Keratinocyte (primary cell): ENCODE results near the gene PXN. TPM values are rescaled to one million over a fixed set of nuclear protein-coding genes. Genes with fewer than 3 reads are reported as not detected.
"Not testable (repeated sequence)": the region's sequence is repeated elsewhere in the genome, so short reads cannot be mapped to it uniquely, and the experiment has no call there.

ENCODE experiments used
- DNase-seq: peaks from one replicate; pipeline ENCODE4 v3.0.0-alpha.2; 2011; ENCODE audit warnings: low read depth, missing footprints, low spot score
- FAIRE-seq: peaks from 2 replicates; lab custom pipeline; 2011; peaks lifted over from hg19 to GRCh38; lab: Jason Lieb, UNC
- H2AFZ ChIP-seq: 2 replicates; pipeline ENCODE4 v1.6.0; 2012; ENCODE audit warnings: low read length, control low read depth, inconsistent platforms; ENCODE audit not compliant: control insufficient read depth
- H3K27ac ChIP-seq: 2 replicates; pipeline ENCODE4 v1.5.1; 2011; ENCODE audit warnings: low read length; ENCODE audit not compliant: control insufficient read depth, insufficient read depth
- H3K27me3 ChIP-seq: 3 replicates; pipeline ENCODE4 v1.6.0; 2011; ENCODE audit warnings: low read length; ENCODE audit not compliant: control insufficient read depth, insufficient read depth; ENCODE audit errors: extremely low read depth
- H3K36me3 ChIP-seq, 2 experiments: 2 replicates in 1 of 2; 3 replicates in 1 of 2; pipeline ENCODE4 v1.5.1; 2011; ENCODE audit warnings: low read length in 2 of 2, mild to moderate bottlenecking in 1 of 2; ENCODE audit not compliant: control insufficient read depth in 2 of 2, insufficient read depth in 2 of 2; ENCODE audit errors: extremely low read depth in 1 of 2
- H3K4me1 ChIP-seq: 3 replicates; pipeline ENCODE4 v1.5.1; 2011; ENCODE audit warnings: low read length; ENCODE audit not compliant: control insufficient read depth, insufficient read depth; ENCODE audit errors: extremely low read depth
- H3K4me2 ChIP-seq: 3 replicates; pipeline ENCODE4 v1.6.0; 2011; ENCODE audit warnings: low read depth, low read length; ENCODE audit not compliant: control insufficient read depth, insufficient read depth; ENCODE audit errors: extremely low read depth
- H3K4me3 ChIP-seq, 3 experiments: fragments of 200-600 bp in 1 of 3; sonication (generic) in 1 of 3; 2 replicates in 2 of 3; 3 replicates in 1 of 3; pipeline ENCODE4 v1.5.1; 2011 to 2016; ENCODE audit warnings: low read length in 3 of 3, mild to moderate bottlenecking in 3 of 3, control low read depth in 2 of 3, inconsistent platforms in 1 of 3, low read depth in 1 of 3, mixed read lengths in 1 of 3, mixed run types in 1 of 3, moderate library complexity in 1 of 3; ENCODE audit not compliant: control insufficient read depth in 2 of 3, insufficient read depth in 2 of 3; ENCODE audit errors: extremely low read depth in 1 of 3
- H3K79me2 ChIP-seq: 2 replicates; pipeline ENCODE4 v1.6.0; 2012; ENCODE audit warnings: low read length; ENCODE audit not compliant: control insufficient read depth, insufficient read depth
- H3K9ac ChIP-seq: 3 replicates; pipeline ENCODE4 v1.6.0; 2011; ENCODE audit warnings: low read length; ENCODE audit not compliant: control insufficient read depth, insufficient read depth; ENCODE audit errors: extremely low read depth
- H3K9me1 ChIP-seq: 3 replicates; pipeline ENCODE4 v1.6.0; 2011; ENCODE audit warnings: low read length; ENCODE audit not compliant: control insufficient read depth, insufficient read depth; ENCODE audit errors: extremely low read depth
- H3K9me3 ChIP-seq: 2 replicates; pipeline ENCODE4 v1.5.1; 2012; ENCODE audit warnings: low read depth, low read length; ENCODE audit not compliant: control insufficient read depth
- H4K20me1 ChIP-seq: 3 replicates; pipeline ENCODE4 v1.6.0; 2011; ENCODE audit warnings: low read length; ENCODE audit not compliant: control insufficient read depth, insufficient read depth; ENCODE audit errors: extremely low read depth
- CTCF ChIP-seq, 3 experiments: IDR thresholded peaks in 1 of 3; conservative IDR thresholded peaks in 1 of 3; optimal IDR thresholded peaks in 1 of 3; 2 replicates in 2 of 3; 3 replicates in 1 of 3; pipeline versions ENCODE3 to v1.5.1; 2011; ENCODE audit warnings: low read length in 3 of 3, mild to moderate bottlenecking in 3 of 3, moderate library complexity in 2 of 3, control low read depth in 1 of 3, inconsistent platforms in 1 of 3; ENCODE audit not compliant: insufficient read depth in 2 of 3; ENCODE audit errors: extremely low read depth in 1 of 3
- EZH2 ChIP-seq: IDR thresholded peaks from one replicate; pipeline ENCODE4 v1.6.1; 2012; ENCODE audit warnings: inconsistent platforms, mild to moderate bottlenecking, low read length, moderate library complexity
- dilution Hi-C: fragments of 300-500 bp; cut with MboI; formaldehyde crosslinking; loops from one replicate; pipeline ENCODE4 v1.7.0; 2020; ENCODE audit warnings: low sequenced_read_pairs; ENCODE audit not compliant: extremely low pct_ligation_motif_present
- polyA plus RNA-seq, 5 experiments: library from polyadenylated mRNA; depleted of rRNA in 3 of 5; stranded (reverse) in 3 of 5; stranded (forward) in 1 of 5; unstranded in 1 of 5; fragments of >200 nt; gene quantifications; 1 replicate in 1 of 5; 2 replicates in 3 of 5; 3 replicates in 1 of 5; pipeline versions ENCODE4 v1.2.1 to v1.2.3, GENCODE V29; 2011 to 2012; ENCODE audit warnings: missing spikeins in 2 of 5, low read depth in 1 of 5, low replicate concordance in 1 of 5

The PXN gene
- polyA plus RNA-seq, 1 donor (not counting 4 experiments of a cell fraction or from before 2014, with no cell fraction given), result 114 TPM

- no peak overlapping the region for H3K27ac ChIP-seq
- TF ChIP-seq EZH2, result no peak
- TF ChIP-seq CTCF (optimal IDR thresholded peaks at IDR 0.05 in 1 of 3, IDR thresholded peaks at IDR 0.05 in 1 of 3, conservative IDR thresholded peaks at IDR 0.05 in 1 of 3; ENCODE audit: extremely low read depth in 1 of 3, insufficient read depth in 2 of 3, low read length in 3 of 3), result no peak
- dilution Hi-C loops, result no loop called here
- H2AFZ ChIP-seq, result no peak overlapping the region
- H3K4me1 ChIP-seq, result peaks cover 21% of the 10 kb centered on the region
- H3K9me3 ChIP-seq, result no peaks in the 10 kb centered on the region
- no peak overlapping the region for H3K9ac ChIP-seq
- H3K4me2 ChIP-seq, result no peak overlapping the region
- peaks cover 49 to 53% of the 10 kb centered on the region in 2 experiments for H3K36me3 ChIP-seq
- no peaks in the 10 kb centered on the region for H3K27me3 ChIP-seq
- no peak for DNase-seq
- no peak overlapping the region for H3K4me3 ChIP-seq
- FAIRE-seq, result no peak
- H3K9me1 ChIP-seq, result no peaks in the 10 kb centered on the region
- peaks cover 24% of the 10 kb centered on the region for H3K79me2 ChIP-seq
- no peaks in the 10 kb centered on the region for H4K20me1 ChIP-seq
Observed at GRCh38 chr12:120213758-120214157, 51.8 kb downstream of the PXN start.

- H3K9me1 ChIP-seq, H3K4me2 ChIP-seq, H2AFZ ChIP-seq, H3K4me3 ChIP-seq, H3K27me3 ChIP-seq, FAIRE-seq, H3K9me3 ChIP-seq, H3K27ac ChIP-seq, dilution Hi-C loops, DNase-seq, H4K20me1 ChIP-seq, H3K9ac ChIP-seq: not testable (repeated sequence)
- peaks cover 21% of the 10 kb centered on the region for H3K4me1 ChIP-seq
- peaks cover 49% of the 10 kb centered on the region in 2 experiments for H3K36me3 ChIP-seq
- H3K79me2 ChIP-seq, result peaks cover 22% of the 10 kb centered on the region
Observed at GRCh38 chr12:120213182-120213581, 52.3 kb downstream of the PXN start.

GRCh38 chr12:120212301-120212700, 53.2 kb downstream of the PXN start:
- Histone ChIP-seq H3K9me3 (no peaks in the 10 kb centered on the region), H3K4me1 (peaks cover 21% of the 10 kb centered on the region), H3K27me3 (no peaks in the 10 kb centered on the region), H4K20me1 (no peaks in the 10 kb centered on the region), H3K4me3 (no peak overlapping the region), H3K27ac (no peak overlapping the region), H3K9me1 (no peaks in the 10 kb centered on the region), H3K36me3 (peaks cover 48% of the 10 kb centered on the region in 2 experiments), H3K4me2 (no peak overlapping the region), H2AFZ (no peak overlapping the region), H3K9ac (no peak overlapping the region), H3K79me2 (peaks cover 22% of the 10 kb centered on the region)
- FAIRE-seq (no peak), DNase-seq (no peak)
- dilution Hi-C loops, result no loop called here
- no peak for TF ChIP-seq CTCF (optimal IDR thresholded peaks at IDR 0.05 in 1 of 3, IDR thresholded peaks at IDR 0.05 in 1 of 3, conservative IDR thresholded peaks at IDR 0.05 in 1 of 3; ENCODE audit: extremely low read depth in 1 of 3, insufficient read depth in 2 of 3, low read length in 3 of 3)
- no peak for TF ChIP-seq EZH2
